Hepatocyte (in vitro differentiated cells): Measurements from ENCODE around the gene SLC29A2. TPM values are rescaled to one million over a fixed set of nuclear protein-coding genes. Genes with fewer than 3 reads are reported as not detected.
A peak's percentile ranks its signal among the peaks of the same experiment; 100 is the strongest.

Experiments
- DNase-seq: peaks from one replicate; pipeline ENCODE4 v3.0.0-alpha.2; 2016; ENCODE audit warnings: low spot score
- H2AFZ ChIP-seq: fragments of 200-600 bp; sonication (generic); 2 replicates; pipeline ENCODE4 v1.6.0; 2016; ENCODE audit warnings: antibody characterized with exemption, mild to moderate bottlenecking
- H3K27ac ChIP-seq: fragments of 200-600 bp; sonication (generic); 2 replicates; pipeline ENCODE4 v1.5.1; 2016; ENCODE audit warnings: mild to moderate bottlenecking
- H3K27me3 ChIP-seq: fragments of 200-600 bp; sonication (generic); 2 replicates; pipeline ENCODE4 v1.6.1; 2016
- H3K36me3 ChIP-seq: fragments of 200-600 bp; sonication (generic); replicated peaks from 2 replicates; pipeline ENCODE4 v1.5.1; 2016; ENCODE audit warnings: low read depth; ENCODE audit not compliant: insufficient read depth
- H3K4me1 ChIP-seq: fragments of 200-600 bp; sonication (generic); 2 replicates; pipeline ENCODE4 v1.5.1; 2016; ENCODE audit warnings: mild to moderate bottlenecking, moderate library complexity; ENCODE audit not compliant: insufficient read depth
- H3K4me2 ChIP-seq: fragments of 200-600 bp; sonication (generic); 2 replicates; pipeline ENCODE4 v1.6.0; 2016
- H3K4me3 ChIP-seq: fragments of 200-600 bp; sonication (generic); 2 replicates; pipeline ENCODE4 v1.5.1; 2016; ENCODE audit warnings: mild to moderate bottlenecking
- H3K79me2 ChIP-seq: fragments of 200-600 bp; sonication (generic); 2 replicates; pipeline ENCODE4 v1.6.0; 2017; ENCODE audit warnings: mild to moderate bottlenecking
- H3K9me2 ChIP-seq: fragments of 200-600 bp; sonication (generic); replicated peaks from 2 replicates; pipeline ENCODE4 v1.6.0; 2017; ENCODE audit warnings: mild to moderate bottlenecking; ENCODE audit not compliant: insufficient read depth
- H3K9me3 ChIP-seq: fragments of 200-600 bp; sonication (generic); 2 replicates; pipeline ENCODE4 v1.5.1; 2016; ENCODE audit warnings: low read depth, mild to moderate bottlenecking
- H4K20me1 ChIP-seq: fragments of 200-600 bp; sonication (generic); 2 replicates; pipeline ENCODE4 v1.6.0; 2016; ENCODE audit warnings: mild to moderate bottlenecking; ENCODE audit not compliant: insufficient read depth, poor library complexity, severe bottlenecking
- CTCF ChIP-seq: fragments of 200-600 bp; sonication (generic); IDR thresholded peaks from 2 replicates; pipeline ENCODE4 v1.5.1; 2016; ENCODE audit warnings: antibody characterized with exemption, mild to moderate bottlenecking; ENCODE audit not compliant: poor library complexity
- EZH2 ChIP-seq: fragments of 200-600 bp; sonication (generic); IDR thresholded peaks from 2 replicates; pipeline ENCODE4 v1.6.1; 2016; ENCODE audit warnings: antibody characterized with exemption, mild to moderate bottlenecking, borderline replicate concordance
- EZH2phosphoT487 ChIP-seq: fragments of 200-600 bp; sonication (generic); IDR thresholded peaks from one replicate; pipeline ENCODE4 v1.6.1; 2018; ENCODE audit warnings: antibody characterized with exemption, mild to moderate bottlenecking, low read depth, moderate library complexity; ENCODE audit not compliant: unreplicated experiment, severe bottlenecking
- WGBS: methylation state at CpG from one replicate; pipeline ENCODE4 v1.1.6; 2016; ENCODE audit warnings: low lambda C conversion rate; ENCODE audit errors: missing lambda C conversion rate; 5-methylcytosine and 5-hydroxymethylcytosine counted together
- polyA plus RNA-seq: library from polyadenylated mRNA; unstranded; fragments of >200 nt; fragmentation: Nextera tagmentation; extraction: Ambion mirVana; gene quantifications from 2 replicates; pipeline ENCODE4 v1.2.1, GENCODE V29; 2016
- total RNA-seq: library from RNA; depleted of rRNA; stranded (reverse); fragments of >200 nt; gene quantifications from 2 replicates; pipeline ENCODE4 v1.2.3, GENCODE V29; 2014

Gene SLC29A2
- total and polyA plus RNA-seq, 2 experiments from 2014 or later: 11.3 to 20.2 TPM

GRCh38 chr11:66332371-66333219, 39.0 kb downstream of the SLC29A2 start:
- Histone ChIP-seq H3K27me3 (no peaks in the 10 kb centered on the region), H3K9me2 (no peaks in the 10 kb centered on the region), H2AFZ (no peak overlapping the region), H3K79me2 (peaks cover 7% of the 10 kb centered on the region), H3K4me1 (peaks cover 32% of the 10 kb centered on the region), H4K20me1 (no peaks in the 10 kb centered on the region), H3K27ac (no peak overlapping the region), H3K4me3 (no peak overlapping the region), H3K4me2 (no peak overlapping the region), H3K36me3 (no peaks in the 10 kb centered on the region), H3K9me3 (no peaks in the 10 kb centered on the region)
- peak; percentile 2 for DNase-seq
- 84% methylated on average over 18 of the region's 18 CpGs for WGBS
- TF ChIP-seq EZH2 (no peak), EZH2phosphoT487 (no peak), CTCF (no peak)

GRCh38 chr11:66331542-66332370, 39.8 kb downstream of the SLC29A2 start:
- H4K20me1 ChIP-seq: no peaks in the 10 kb centered on the region
- no peaks in the 10 kb centered on the region for H3K36me3 ChIP-seq
- H3K27ac ChIP-seq: no peak overlapping the region
- H3K79me2 ChIP-seq: peaks cover 7% of the 10 kb centered on the region
- 92% methylated on average over 12 of the region's 12 CpGs for WGBS
- no peaks in the 10 kb centered on the region for H3K27me3 ChIP-seq
- H3K4me1 ChIP-seq: peaks cover 37% of the 10 kb centered on the region
- H3K4me3 ChIP-seq: no peak overlapping the region
- H3K4me2 ChIP-seq: no peak overlapping the region
- H2AFZ ChIP-seq: no peak overlapping the region
- TF ChIP-seq EZH2phosphoT487 (no peak), EZH2 (no peak), CTCF (no peak)
- H3K9me2 ChIP-seq: no peaks in the 10 kb centered on the region
- no peak for DNase-seq
- no peaks in the 10 kb centered on the region for H3K9me3 ChIP-seq

DNA sequence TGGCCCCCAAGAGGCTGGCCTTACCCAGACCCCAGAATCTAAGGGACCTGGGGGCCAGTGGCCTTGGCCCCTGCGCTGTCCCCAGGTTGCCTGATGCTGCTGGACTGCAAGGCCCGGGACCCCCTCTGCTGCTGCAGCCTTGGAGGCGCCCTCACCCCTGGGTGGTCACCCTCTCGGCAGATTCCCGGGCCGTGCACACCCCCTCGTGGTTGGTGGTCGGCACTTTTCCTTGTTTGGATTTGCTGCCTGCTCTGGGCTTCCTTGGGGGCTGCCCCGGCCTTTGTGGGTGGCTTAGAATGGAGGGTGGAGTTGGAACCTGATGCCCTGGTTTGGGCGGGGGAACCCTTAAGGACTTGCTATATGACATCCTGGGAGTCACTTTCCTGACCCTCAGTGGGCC, 40.6 kb downstream of the SLC29A2 start:
- Histone ChIP-seq H3K27me3 (no peaks in the 10 kb centered on the region), H4K20me1 (no peaks in the 10 kb centered on the region), H3K79me2 (peaks cover 7% of the 10 kb centered on the region), H3K4me1 (peaks cover 39% of the 10 kb centered on the region), H3K4me3 (no peak overlapping the region), H3K9me2 (no peaks in the 10 kb centered on the region), H3K9me3 (no peaks in the 10 kb centered on the region), H3K36me3 (no peaks in the 10 kb centered on the region), H2AFZ (no peak overlapping the region), H3K27ac (no peak overlapping the region), H3K4me2 (no peak overlapping the region)
- no peak for DNase-seq
- 76% methylated on average over 10 of the region's 10 CpGs for WGBS
- no peak for TF ChIP-seq EZH2
- TF ChIP-seq EZH2phosphoT487: no peak
